Activated CD4-positive, alpha-beta T cell treated with anti-CD3 and anti-CD28 coated beads for 1 hour (primary cell): ENCODE data around the gene DNAH12.
"Not testable (repeated sequence)": the region's sequence is repeated elsewhere in the genome, so short reads cannot be mapped to it uniquely, and the experiment has no call there.

Source experiments
- DNase-seq: peaks from one replicate; pipeline ENCODE4 v3.0.0-alpha.2; 2020

DNAH12 gene

DNA sequence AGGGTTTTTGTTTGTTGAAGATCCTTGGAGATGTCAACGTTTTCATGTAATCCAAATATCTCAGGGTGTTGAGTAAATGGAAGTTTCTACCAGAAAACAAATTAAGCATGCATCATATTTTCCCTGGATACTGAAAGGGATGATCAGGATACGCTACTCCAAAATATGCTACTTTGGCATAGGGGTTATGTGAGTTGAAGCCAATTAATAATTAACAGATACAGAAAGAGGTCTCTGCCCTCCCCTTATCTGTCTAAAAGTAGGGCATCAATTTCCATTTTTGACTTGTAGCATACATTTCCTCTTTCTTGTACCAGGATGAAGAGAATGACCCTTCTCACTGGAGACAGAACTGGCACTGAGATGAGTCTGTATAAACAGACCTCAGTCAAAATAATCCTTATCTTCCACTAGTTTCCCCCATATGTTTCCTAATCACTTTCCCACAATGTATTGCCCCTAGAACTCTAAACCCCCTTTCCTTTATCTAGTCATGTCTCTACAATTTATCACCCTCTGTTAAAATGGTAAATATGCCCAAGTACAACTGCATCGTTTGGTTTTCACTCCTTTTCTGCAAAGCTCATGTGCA is 234.3 kb downstream of the DNAH12 start:
- no peak for DNase-seq

DNA sequence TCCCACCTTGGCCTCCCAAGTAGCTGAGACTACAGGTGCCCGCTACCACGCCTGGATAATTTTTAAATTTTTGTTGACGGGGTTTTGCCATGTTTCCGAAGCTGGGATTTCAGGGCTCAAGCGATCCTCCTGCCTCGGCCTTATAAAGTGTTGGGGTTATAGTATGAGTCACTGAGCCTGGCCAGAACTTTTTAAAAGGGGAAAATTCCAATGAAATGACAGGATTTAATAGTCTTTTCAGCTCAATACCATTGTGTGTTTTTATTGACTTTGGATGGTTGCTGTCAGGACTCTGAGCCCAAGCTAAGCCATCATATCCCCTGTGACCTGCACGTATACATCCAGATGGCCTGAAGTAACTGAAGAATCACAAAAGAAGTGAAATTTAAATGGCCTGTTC is 240.6 kb downstream of the DNAH12 start:
- not testable (repeated sequence) for DNase-seq

DNA sequence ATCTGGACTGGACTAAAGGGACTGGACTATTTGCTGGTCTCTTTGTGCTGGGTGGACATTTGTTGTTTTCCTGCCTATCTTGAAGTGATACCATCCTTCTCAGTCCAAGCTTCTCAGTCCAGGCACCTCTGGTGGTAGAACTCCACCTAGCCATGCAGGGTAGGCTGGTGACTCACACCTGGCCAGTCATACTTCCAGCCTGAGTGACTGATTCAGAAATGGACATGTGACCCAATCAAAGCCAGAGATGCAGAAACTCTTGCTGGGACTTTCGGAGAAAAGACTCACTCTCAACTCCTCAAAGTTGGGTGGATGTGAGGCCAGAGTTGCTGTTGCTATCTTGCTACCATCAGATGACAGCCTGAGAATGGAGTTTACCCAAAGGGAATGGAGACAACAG is 246.1 kb downstream of the DNAH12 start:
- DNase-seq = no peak

DNA sequence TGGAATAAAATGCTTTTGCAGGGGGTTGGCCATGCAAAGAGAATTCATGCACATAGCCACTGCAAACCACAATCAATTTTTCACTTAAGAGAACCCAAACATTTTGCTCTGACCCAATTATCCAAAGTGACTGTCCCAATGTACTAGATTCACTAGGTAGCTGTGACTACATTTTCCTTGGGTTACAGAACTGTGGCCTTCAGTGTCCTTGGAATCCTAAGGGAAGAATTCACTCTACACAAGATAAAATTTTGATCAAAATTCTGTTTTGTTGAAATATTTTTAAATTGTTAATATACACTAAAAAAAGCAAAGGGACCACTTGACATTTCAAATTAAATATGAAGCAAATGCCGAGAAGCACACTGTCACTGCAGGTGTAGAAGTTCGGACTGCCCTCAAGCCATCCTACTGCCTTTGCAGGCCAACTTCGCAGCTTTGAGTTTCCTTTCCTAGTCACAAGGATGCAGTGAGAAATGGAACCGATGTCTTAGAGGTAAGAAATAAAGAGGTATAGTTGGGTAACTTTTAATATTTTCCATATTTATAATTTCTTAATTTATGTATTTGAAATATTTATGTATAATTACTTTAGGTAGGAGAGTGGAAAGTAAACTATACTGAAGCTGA is 251.1 kb downstream of the DNAH12 start:
- DNase-seq = no peak

DNA sequence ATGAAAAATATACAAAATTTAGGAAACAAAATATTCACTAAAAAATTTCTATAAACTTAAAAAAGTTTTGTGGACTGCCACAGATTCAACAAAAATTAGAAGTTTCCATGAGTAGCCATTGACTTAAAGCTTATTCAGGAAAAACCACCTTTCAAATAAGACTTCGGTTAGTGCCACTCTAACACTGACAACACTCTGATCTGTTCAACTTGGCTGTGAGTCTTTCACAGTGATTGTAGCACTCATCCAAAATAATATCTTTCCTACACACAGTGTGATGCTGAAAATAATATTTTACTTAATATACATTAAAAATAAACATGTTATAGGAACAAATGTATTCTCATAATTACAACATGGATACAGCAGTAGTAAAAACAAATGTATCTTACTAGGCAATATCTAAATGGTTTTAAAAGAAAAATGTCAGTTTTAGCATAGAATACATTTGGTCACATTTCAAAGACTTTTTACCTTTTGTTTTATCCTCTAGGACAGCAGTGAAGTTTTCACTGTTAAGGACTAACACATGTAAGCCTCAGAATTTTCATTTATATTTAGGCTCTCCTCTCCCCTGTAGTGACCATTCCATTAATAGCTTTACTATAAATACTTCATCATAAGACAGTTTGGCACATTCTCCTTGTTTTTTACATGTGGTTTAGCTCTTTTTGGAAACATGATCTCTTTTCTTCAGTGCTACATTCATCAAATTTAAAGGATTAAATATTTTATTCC is 251.8 kb downstream of the DNAH12 start, which contains the start of gene ASB14:
Gene ASB14 (minus strand): TSS at position 527 of the 738 bp plus-strand sequence. CDS start 652 bp downstream, outside the sequence.
- no peak for DNase-seq

DNA sequence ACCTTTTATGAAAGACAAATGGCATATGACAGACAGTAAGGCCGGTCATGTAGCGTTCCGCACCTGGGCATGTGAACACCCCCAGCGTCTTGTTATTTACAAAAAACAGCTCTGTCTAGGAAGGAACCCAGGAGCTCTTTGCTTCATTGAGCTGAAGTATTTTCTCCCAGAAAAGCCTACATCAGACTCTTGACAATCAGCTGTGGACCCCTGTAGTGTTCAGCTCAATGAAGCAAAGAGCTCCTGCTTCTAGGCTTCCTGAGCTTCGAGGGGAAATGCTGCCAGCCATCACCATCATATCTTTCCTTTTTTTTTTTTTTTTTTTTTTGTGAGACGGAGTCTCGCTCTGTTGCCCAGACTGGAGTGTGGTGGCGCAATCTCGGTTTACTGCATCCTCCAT is 255.7 kb downstream of the DNAH12 start:
- no peak for DNase-seq

DNA sequence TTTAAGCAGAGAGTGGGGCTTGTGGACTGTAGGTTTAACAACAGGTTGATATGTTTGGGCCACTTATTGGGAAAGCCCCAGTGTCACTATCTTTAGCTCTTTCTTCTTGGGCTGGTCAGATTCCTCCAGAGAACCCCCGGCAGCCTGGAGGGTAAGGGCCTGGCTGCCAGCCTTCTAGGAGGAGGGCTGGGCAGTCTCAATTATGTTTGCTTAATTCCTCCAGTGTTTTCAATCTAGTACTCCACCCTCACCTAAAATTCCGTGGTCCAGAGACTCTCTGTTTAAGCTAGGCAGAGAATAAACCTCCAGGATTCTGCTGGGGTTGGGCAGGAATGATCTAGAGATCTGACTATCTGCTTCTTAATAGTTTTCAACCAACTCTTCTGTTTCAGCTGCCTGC is 256.9 kb downstream of the DNAH12 start:
- DNase-seq = no peak

DNA sequence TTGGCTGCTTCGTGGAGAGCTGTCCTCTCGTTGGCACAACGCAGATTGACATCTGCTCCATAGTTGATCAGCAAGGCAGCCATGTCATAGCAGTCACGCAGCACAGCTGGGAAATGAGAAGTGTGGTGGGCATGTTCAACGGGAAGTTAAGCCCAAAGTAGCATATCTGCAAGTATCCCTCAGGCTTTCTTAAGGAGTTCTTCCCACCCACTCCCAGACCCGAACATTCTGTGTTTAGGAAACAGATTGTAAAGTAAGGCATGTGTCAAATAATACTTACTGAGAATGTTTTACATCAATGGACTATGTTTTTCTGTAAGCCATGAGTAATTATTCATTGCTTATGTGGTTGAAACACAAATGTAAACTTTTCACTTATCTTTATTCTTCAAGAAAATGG is 260.8 kb downstream of the DNAH12 start:
- DNase-seq = no peak

DNA sequence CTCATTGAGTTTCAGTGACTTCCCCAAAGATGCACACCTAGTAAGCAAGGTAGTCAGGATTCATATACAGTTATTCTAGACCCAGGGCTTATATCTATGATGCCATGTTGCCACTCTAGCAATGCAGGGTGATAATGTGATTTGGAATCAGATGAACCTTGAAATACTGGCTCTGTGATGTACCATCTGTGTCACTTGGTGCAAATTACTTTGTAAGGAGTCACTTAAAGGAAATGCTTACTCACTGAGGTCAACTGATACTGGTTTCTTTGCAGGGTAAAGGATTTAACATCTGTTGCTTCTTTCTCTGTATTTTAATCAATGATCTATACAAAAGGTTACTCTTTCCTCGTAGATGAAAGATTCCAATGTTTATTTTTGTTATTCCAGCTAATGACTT is 262.4 kb downstream of the DNAH12 start:
- no peak for DNase-seq

DNA sequence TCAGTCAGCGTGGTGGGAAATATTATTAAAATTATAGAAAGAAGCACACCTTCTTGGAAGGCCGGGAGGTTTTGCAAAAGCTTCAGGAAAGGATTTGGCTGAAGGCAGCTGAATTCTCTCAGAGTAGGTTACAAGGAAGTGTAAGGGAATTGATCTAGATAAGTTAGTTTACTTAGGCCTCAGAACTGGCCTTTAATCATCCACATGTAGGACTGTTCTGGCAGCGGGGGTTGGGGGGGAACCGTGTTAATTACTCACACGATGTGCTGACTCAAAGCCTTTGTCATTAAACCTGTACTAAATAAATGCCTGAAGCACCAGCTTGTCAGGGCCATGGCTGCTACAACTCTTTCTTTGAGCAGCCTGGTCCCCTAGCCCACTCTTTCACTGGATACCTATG is 264.5 kb downstream of the DNAH12 start:
- DNase-seq = no peak

DNA sequence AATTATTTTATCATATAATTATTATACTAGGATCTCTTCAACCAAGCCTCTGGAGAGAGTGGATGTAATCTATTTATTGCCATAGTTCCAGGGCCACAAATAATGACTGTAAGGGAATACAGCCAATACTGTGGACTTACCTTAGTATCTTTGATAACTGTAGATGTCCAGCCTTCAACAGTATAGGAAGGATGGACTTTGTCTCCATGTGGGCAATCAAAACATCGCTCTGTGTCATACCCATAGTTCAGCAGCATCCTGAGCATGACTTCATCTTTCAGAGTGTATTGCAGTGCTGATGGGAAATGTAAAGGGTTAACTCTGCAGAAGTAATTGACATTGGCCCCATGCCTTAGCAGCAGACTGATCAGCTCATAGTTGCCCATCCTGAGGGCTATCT is 265.9 kb downstream of the DNAH12 start:
- DNase-seq = no peak

DNA sequence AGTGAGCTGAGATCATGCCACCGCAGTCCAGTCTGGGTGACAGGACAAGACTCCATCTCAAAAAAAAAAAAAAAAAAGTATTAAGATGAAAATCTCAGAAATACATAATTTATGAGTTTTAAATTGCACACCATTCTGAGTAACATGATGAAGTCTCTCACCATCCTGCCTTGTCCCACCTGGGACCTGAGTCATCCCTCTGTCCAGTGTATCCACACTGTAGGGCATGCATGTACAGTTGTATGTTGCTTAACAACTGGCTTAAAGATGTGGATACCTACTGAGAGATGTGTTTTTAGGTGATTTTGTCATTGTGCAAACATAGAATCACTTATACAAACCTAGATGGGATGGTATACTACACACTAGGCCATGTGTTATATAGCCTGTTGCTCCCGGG is 268.8 kb downstream of the DNAH12 start:
- DNase-seq = no peak

DNA sequence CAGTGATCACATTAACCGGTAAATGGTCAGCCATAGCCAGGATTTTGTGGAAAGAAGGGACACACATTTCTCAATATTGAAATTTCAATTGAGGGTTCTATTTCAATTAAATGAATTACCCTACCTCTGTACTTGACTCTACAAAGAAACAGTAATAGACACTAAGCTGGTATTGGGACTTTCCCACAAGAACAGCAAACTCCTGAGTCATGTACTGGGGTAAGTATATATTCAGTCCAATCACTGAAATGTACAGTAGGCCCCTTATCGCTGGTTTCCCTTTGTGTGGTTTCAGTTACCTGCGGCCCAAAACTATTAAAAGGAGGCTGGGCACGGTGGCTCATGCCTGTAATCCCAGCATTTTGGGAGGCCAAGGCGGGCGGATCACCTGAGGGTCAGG is 269.3 kb downstream of the DNAH12 start:
- no peak for DNase-seq

DNA sequence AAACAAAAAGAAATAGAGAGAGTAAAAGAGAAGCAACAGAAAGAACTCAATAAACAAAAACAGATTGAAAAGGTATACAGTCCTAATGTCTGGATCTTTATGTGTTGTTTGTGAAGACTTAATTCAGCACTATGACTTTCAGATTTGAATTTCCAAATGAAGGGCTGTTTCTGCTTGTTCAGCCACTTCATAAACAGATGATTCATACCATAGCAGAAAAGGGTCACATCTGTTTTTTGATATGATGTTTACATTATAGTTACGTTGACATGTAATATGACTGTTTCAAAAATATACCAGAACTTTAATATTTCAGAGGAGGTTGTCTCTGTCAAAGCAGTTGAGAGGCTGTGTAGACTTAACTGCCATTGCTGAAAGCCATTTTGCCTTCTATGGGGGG is 275.7 kb downstream of the DNAH12 start:
- no peak for DNase-seq

DNA sequence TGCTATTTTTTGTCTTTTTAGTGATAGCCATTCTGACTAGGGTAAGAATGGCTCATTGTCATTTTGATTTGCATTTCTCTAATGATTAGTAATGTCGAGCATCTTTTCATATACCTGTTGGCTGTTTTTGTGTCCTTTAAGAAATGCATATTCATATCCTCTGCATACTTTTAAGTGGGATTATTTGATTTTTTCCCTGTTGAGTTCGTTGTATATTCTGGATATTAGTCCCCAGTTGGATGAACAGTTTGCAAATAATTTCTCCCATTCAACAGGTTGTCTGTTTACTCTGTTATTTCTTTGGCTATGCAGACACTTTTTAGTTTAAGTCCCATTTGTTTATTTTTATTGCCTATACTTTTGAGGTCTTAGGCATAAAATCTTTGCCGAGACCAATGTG is 282.2 kb downstream of the DNAH12 start:
- no peak for DNase-seq

DNA sequence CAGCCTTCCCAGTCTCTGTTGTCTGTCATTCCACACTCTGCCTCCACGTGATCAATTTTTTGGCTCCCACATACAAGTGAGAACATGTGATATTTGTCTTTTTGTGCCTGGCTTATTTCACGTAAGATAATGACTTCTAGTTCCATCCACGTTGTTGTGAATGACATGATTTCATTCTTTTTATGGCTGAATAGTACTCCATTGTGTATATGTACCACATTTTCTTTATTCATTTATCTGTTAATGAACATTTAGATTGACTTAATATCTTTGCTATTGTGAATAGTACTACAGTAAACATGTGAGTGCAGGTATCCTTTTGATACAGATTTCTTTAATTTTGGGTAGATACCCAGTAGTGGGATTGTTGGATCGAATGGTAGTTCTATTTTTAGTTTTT is 283.0 kb downstream of the DNAH12 start:
- DNase-seq = no peak

DNA sequence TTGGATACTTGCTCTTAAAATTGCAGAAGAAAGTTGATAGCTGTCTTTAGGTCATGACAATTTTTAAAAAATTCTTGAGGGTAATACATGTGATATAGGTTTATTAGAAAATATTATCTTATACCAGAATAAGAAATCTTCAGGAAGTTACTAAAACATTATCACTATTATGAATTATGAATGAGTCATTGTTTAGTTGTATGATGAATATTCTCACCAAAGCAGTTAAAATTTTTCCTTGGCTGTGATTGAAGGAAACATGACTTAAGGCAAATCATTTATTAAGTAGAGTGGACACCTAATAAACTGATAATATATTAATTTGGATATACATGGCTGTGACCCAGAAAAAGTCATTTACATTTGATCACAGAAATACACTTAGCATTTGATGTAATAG is 286.5 kb downstream of the DNAH12 start:
- DNase-seq = no peak

DNA sequence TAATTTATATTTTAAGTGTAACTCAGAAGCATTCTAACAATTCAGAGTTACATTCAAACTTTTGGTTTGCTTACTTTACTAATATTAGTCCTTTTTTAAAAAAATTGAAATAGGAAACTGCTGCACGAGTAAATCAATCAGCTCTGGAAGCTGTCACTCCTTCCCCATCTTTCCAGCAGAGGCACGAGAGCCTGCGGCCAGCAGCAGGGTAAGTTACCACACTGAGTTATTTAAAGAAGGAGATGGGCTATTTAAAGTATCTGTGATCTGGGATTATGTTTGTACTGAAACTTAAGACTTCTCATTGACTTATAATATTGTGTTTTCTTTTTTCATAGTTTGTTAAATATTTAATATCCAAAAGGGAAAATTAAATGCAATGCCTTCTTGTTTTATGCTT is 287.3 kb downstream of the DNAH12 start:
- DNase-seq = no peak

DNA sequence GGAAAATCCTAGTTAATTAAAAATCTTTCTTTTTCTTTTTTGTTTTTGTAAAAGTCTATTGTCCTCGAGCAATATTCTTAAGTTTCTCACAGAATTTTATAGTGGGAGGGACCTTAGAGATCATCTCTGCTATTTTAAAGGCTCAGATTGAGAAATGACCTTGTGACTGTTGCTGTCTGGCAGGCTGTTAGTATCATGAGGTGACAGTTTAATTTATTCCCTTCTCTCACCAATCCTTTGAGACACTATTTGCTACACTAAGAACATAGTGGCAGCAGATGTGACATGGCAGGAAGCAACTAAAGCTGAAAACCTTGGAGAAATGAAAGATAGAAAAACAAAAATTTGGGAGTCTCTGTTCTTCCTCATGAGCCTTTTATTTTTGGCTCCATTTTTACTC is 291.7 kb downstream of the DNAH12 start:
- no peak for DNase-seq

DNA sequence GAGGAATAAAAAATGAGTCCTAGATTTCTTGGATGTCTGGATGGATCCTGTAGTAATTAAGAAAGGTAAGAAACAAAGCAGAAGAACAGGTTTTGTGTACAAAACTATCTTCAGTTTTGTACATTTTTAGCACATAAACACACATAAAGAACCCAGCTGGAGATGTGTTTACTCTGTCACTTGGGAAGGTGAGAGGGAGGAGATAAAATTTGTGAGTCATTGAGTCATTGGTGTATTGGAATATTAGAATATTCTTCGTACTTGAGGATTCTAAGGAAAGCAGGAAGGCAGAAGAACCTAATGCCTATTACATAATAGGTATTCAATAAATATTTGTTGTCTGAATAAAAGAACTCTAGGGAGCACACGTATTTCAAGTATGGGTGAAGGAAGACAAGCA is 299.2 kb downstream of the DNAH12 start:
- DNase-seq = no peak
